Aorta (tissue), 5 donors: ENCODE data around the gene CERCAM. TPM values are rescaled to one million over a fixed set of nuclear protein-coding genes. Genes with fewer than 3 reads are reported as not detected.
A peak's percentile ranks its signal among the peaks of the same experiment; 100 is the strongest.

Source experiments
- ATAC-seq: fragments of 200-7000 bp; cut with Tn5 transposase; one replicate; pipeline ENCODE4 v1.9.1; 2022; ENCODE audit warnings: moderate library complexity; ENCODE audit not compliant: low FRiP score
- DNase-seq, 2 donors: peaks; one replicate each; pipeline ENCODE4 v3.0.0-alpha.2; 2020
- H3K27ac ChIP-seq, 2 donors: one replicate each; pipeline ENCODE4 v1.5.1; 2013; ENCODE audit warnings: low read length in 2 of 2, mild to moderate bottlenecking in 2 of 2, moderate library complexity in 2 of 2, control low read depth in 1 of 2, inconsistent platforms in 1 of 2, low read depth in 1 of 2
- H3K27me3 ChIP-seq, 2 donors: one replicate each; pipeline ENCODE4 v1.6.1; 2013; ENCODE audit warnings: control low read depth in 1 of 2, low read length in 1 of 2, mild to moderate bottlenecking in 1 of 2, moderate library complexity in 1 of 2; ENCODE audit not compliant: insufficient read depth in 2 of 2, control insufficient read depth in 1 of 2
- H3K36me3 ChIP-seq, 2 donors: one replicate each; pipeline ENCODE4 v1.6.1; 2013; ENCODE audit warnings: control low read depth in 1 of 2, low read length in 1 of 2, mild to moderate bottlenecking in 1 of 2; ENCODE audit not compliant: insufficient read depth in 2 of 2, control insufficient read depth in 1 of 2
- H3K4me1 ChIP-seq, 2 donors: one replicate each; pipeline ENCODE4 v1.6.1; 2013; ENCODE audit warnings: low read length in 2 of 2, control low read depth in 1 of 2, mild to moderate bottlenecking in 1 of 2, moderate library complexity in 1 of 2; ENCODE audit not compliant: insufficient read depth in 2 of 2, control insufficient read depth in 1 of 2
- H3K4me3 ChIP-seq, 2 donors: one replicate each; pipeline ENCODE4 v1.5.1; 2013; ENCODE audit warnings: low read length in 2 of 2, control low read depth in 1 of 2, mild to moderate bottlenecking in 1 of 2
- H3K9me3 ChIP-seq: one replicate; pipeline ENCODE4 v1.6.1; 2013; ENCODE audit warnings: mild to moderate bottlenecking, low read length; ENCODE audit not compliant: control insufficient read depth
- WGBS, 2 donors: extraction: QIAGEN DNeasy Blood & Tissue Kit; methylation state at CpG; one replicate each; pipeline ENCODE4 v1.1.7; 2013; 5-methylcytosine and 5-hydroxymethylcytosine counted together
- intact Hi-C, 2 donors: fragments of 100-400 bp; cut with DNase I; formaldehyde crosslinking; loops; one replicate each; pipeline versions ENCODE4 v1.14.2 to v1.15.0; 2022
- microRNA-seq, 2 donors: library from miRNA; unstranded; fragments of <30 nt; microRNA quantifications; one replicate each; pipeline ENCODE4 v1.2.0, GENCODE V29; 2020
- polyA plus RNA-seq, 2 donors: library from polyadenylated mRNA; stranded (reverse); fragments of 200-250 nt; gene quantifications; one replicate each; pipeline ENCODE4 v1.2.3, GENCODE V29; 2013
- total RNA-seq, 2 donors: library from RNA; stranded (reverse); fragmentation: NEBNext Ultra II Directional; extraction: Animal tissue kit (Norgen Biotek cat#: 25700); gene quantifications; one replicate each; pipeline ENCODE4 v1.2.1, GENCODE V29; 2021
- donor health status: healthy with polysubstance abuse.
- donor health status: Bipolar disorder and iron deficiency.
- donor health status: DM: no; HTN: no; CAD: no.
- donor health status: DM: no; HTN: no; CAD: no.
- donor health status: DM: yes; HTN: yes; CAD: no.

CERCAM gene
- total and polyA plus RNA-seq, 4 donors = 24.7 to 126 (median 55.7) TPM

DNA sequence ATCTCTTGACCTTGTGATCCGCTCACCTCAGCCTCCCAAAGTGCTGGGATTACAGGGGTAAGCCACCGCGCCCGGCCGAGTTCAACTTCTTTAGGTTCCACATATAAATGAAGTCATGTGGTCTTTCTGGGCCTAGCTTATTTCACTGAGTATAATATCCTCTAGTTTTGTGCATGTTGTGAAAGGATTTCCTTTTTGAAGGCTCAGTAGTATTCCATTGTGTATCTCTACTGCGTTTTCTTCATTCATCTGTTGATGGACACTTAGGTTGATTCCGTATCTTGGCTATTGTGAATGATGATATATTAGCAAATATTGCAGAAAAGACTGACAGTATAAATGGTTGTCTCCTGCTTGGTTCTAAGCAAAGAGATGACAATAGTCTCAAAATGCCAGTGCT is 55.2 kb downstream of the CERCAM start:
- Histone ChIP-seq H3K27me3 (no peaks in the 10 kb centered on the region), H3K4me3 (no peak overlapping the region), H3K36me3 (peaks cover 0 to 9% of the 10 kb centered on the region in 2 donors), H3K9me3 (no peaks in the 10 kb centered on the region), H3K4me1 (no peaks in the 10 kb centered on the region), H3K27ac (no peak overlapping the region)
- intact Hi-C loops = no loop called here
- DNase-seq = no peak
- ATAC-seq = no peak
- WGBS, 2 donors = 99% methylated on average over 7 of the region's 7 CpGs

DNA sequence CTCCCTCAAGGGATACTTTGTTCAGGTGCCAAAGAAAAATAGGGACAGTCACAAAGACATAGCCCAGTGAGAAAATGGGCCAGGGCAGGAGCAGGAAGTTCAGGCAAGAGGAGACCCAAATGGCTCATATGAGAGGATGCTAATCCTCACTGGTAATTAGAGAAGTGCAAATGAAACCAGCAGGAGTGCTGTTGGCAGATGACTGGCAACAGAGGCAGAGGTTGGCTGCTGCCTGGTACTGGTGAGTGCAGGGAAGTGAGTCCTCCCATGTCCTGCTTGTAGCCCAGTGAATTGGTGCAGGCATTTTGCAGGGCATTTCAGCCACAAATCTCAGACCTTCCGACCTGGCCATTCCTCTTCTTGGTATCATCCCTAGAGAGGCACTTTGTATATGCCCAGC is 58.6 kb downstream of the CERCAM start:
- H3K9me3 ChIP-seq = no peaks in the 10 kb centered on the region
- ATAC-seq (no peak), DNase-seq (peak in 1 of 2 donors; percentile 28)
- no peak overlapping the region for H3K4me3 ChIP-seq
- H3K27ac ChIP-seq = no peak overlapping the region
- no peaks in the 10 kb centered on the region for H3K4me1 ChIP-seq
- peaks cover 6 to 11% of the 10 kb centered on the region in 2 donors for H3K36me3 ChIP-seq
- WGBS, 2 donors = 94 to 95% methylated on average over 1 of the region's 1 CpG
- intact Hi-C loops = no loop called here
- no peaks in the 10 kb centered on the region for H3K27me3 ChIP-seq

GRCh38 chr9:128481561-128481960 is 60.9 kb downstream of the CERCAM start:
- Histone ChIP-seq H3K9me3 (no peaks in the 10 kb centered on the region), H3K36me3 (peaks cover 8 to 17% of the 10 kb centered on the region in 2 donors), H3K4me1 (no peaks in the 10 kb centered on the region), H3K4me3 (no peak overlapping the region), H3K27me3 (no peaks in the 10 kb centered on the region), H3K27ac (no peak overlapping the region)
- DNase-seq = peak in 1 of 2 donors; percentile 33
- intact Hi-C loops = no loop called here
- WGBS, 2 donors = 96 to 98% methylated on average over 10 of the region's 10 CpGs
- no peak for ATAC-seq

DNA sequence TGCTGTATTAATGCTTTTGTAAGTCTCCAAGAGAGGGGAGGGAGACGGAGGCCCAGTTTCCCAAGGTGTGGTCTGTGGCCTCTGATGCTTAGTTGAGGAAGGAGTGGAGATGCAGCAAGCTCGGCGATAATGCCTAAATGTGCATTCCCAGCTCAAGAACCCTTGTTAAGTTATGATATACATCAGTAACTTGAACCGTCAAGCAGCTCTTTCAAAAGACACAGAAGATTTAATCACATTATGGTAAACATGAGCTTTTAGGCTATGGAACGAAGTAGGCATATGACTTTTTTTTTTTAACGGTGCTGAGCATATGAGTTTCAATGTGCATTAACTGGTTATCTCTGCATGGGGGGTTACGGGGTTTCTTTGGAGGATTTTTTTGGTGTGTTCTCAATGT is 61.5 kb downstream of the CERCAM start:
- Histone ChIP-seq H3K36me3 (peaks cover 8 to 17% of the 10 kb centered on the region in 2 donors), H3K4me1 (no peaks in the 10 kb centered on the region), H3K27ac (no peak overlapping the region), H3K4me3 (no peak overlapping the region), H3K27me3 (no peaks in the 10 kb centered on the region), H3K9me3 (no peaks in the 10 kb centered on the region)
- WGBS, 2 donors = 95 to 97% methylated on average over 7 of the region's 7 CpGs
- intact Hi-C loops = no loop called here
- peak in 1 of 2 donors; percentile 25 for DNase-seq
- ATAC-seq = no peak

DNA sequence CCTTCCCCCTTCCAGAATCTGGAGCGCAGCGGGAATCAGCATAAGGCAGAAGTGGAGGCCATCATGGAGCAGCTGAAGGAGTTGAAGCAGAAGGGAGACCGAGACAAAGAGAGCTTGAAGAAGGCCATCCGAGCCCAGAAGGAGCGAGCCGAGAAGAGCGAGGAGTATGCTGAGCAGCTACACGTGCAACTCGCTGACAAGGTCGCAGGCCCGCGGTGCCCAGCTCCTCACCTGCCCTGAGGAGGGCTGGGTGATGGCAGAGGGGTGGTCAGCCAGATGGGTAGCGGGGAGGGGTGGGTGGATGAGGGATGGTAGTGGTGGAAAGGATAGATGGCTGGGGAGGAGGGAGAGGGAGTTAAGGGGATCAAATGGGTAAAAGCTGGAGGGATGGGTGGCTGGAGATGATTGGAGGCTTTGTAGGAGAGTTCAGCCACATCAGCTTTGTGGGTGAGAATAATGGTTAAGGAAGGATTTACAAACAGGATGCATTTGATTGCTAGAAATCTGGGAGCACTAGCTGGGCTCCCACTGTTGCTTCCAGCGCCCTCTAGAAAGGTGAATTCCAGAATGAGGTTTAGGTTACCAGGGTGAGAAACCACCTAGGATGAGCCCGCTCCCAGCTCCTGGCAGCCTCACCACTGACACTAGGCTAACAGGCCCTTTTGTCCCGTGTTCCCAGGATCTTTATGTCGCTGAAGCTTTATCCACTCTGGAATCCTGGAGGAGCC is 64.2 kb downstream of the CERCAM start:
- Histone ChIP-seq H3K4me3 (no peak overlapping the region), H3K27ac (no peak overlapping the region), H3K4me1 (no peaks in the 10 kb centered on the region), H3K27me3 (no peaks in the 10 kb centered on the region), H3K36me3 (peaks cover 8% of the 10 kb centered on the region in 2 donors), H3K9me3 (no peaks in the 10 kb centered on the region)
- ATAC-seq (no peak), DNase-seq (peak in 1 of 2 donors; percentile 58)
- 92 to 95% methylated on average over 17 of the region's 17 CpGs for WGBS, 2 donors
- intact Hi-C loops = no loop called here

DNA sequence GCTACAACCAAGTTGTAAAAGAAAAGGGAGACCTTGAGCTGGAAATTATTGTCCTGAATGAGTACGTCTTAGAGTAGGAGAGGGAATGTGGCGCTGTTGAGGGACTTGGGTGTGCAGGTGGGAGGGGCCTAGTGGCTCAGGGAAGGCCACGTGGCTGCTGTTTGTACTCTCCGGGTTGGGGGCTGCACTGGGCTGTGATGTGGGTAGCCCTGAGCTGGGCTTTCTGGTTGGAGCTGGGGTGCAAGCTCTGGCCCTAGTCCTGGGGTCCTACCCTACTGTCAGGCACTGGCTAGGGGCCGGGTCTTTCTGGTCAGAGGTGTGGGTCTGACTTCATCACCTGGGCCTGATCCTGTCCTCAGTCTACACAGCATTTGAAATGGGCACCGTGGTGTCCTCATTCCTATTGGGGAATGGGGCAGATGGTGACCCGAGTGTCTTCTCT is 64.8 kb downstream of the CERCAM start:
- WGBS, 2 donors = 79% methylated on average over 7 of the region's 7 CpGs
- Histone ChIP-seq H3K27me3 (no peaks in the 10 kb centered on the region), H3K27ac (no peak overlapping the region), H3K36me3 (peaks cover 8% of the 10 kb centered on the region in 2 donors), H3K4me3 (no peak overlapping the region), H3K4me1 (no peaks in the 10 kb centered on the region), H3K9me3 (no peaks in the 10 kb centered on the region)
- ATAC-seq (no peak), DNase-seq (peak in 1 of 2 donors; percentile 55)
- intact Hi-C loops = no loop called here

GRCh38 chr9:128486201-128486600 is 65.5 kb downstream of the CERCAM start:
- ATAC-seq = no peak
- Histone ChIP-seq H3K27me3 (no peaks in the 10 kb centered on the region), H3K4me1 (no peaks in the 10 kb centered on the region), H3K27ac (no peak overlapping the region), H3K4me3 (no peak overlapping the region), H3K36me3 (peaks cover 6 to 8% of the 10 kb centered on the region in 2 donors), H3K9me3 (no peaks in the 10 kb centered on the region)
- intact Hi-C loops = no loop called here
- peak in 1 of 2 donors; percentile 7 for DNase-seq

Small RNAs within 50 kb of the gene (microRNA-seq; reads per million reads assigned to microRNA genes)
- gene MIR219B = 0 reads per million in 2 donors

Other genes starting within 250 kb of the CERCAM start
- gene CIZ1, start 229.3 kb upstream of the CERCAM start, total RNA-seq = 100 to 1,000 TPM in 1 of 2 donors, 10 to 100 TPM in 1; 82.3 to 117 TPM
- 10 to 100 TPM; 38.4 to 67.2 TPM for gene CIZ1, start 229.3 kb upstream of the CERCAM start, polyA plus RNA-seq
- 100 to 1,000 TPM in 1 of 2 donors, 1 to 10 TPM in 1; 9.3 to 114 TPM for gene DNM1, start 217.5 kb upstream of the CERCAM start, total RNA-seq
- gene DNM1, start 217.5 kb upstream of the CERCAM start, polyA plus RNA-seq = 1 to 10 TPM in 1 of 2 donors, under 1 TPM in 1; 0.43 to 2.1 TPM
- 100 to 1,000 TPM; 163 to 172 TPM for gene GOLGA2, start 144.8 kb upstream of the CERCAM start, total RNA-seq
- 100 to 1,000 TPM in 1 of 2 donors, 10 to 100 TPM in 1; 84.9 to 118 TPM for gene GOLGA2, start 144.8 kb upstream of the CERCAM start, polyA plus RNA-seq
- gene SWI5, start 144.6 kb upstream of the CERCAM start, total RNA-seq = 10 to 100 TPM; 12.2 to 22.1 TPM
- gene SWI5, start 144.6 kb upstream of the CERCAM start, polyA plus RNA-seq = 10 to 100 TPM; 22.7 to 30.8 TPM
- 10 to 100 TPM; 11.8 to 14.3 TPM for gene TRUB2, start 98.4 kb upstream of the CERCAM start, total RNA-seq
- gene TRUB2, start 98.4 kb upstream of the CERCAM start, polyA plus RNA-seq = 10 to 100 TPM in 1 of 2 donors, 1 to 10 TPM in 1; 9.8 to 11.1 TPM
- gene COQ4, start 98.0 kb upstream of the CERCAM start, total RNA-seq = 10 to 100 TPM; 14.7 to 28.4 TPM
- gene COQ4, start 98.0 kb upstream of the CERCAM start, polyA plus RNA-seq = 10 to 100 TPM; 22.2 to 53.8 TPM
- 10 to 100 TPM; 13.3 to 15.3 TPM for gene SLC27A4, start 80.3 kb upstream of the CERCAM start, total RNA-seq
- gene SLC27A4, start 80.3 kb upstream of the CERCAM start, polyA plus RNA-seq = 10 to 100 TPM in 1 of 2 donors, 1 to 10 TPM in 1; 9.4 to 25.8 TPM
- 10 to 100 TPM; 34.0 to 37.8 TPM for gene URM1, start 49.5 kb upstream of the CERCAM start, total RNA-seq
- gene URM1, start 49.5 kb upstream of the CERCAM start, polyA plus RNA-seq = 10 to 100 TPM; 24.7 to 45.5 TPM
- 10 to 100 TPM; 25.1 to 28.9 TPM for gene ODF2, start 35.1 kb downstream of the CERCAM start, total RNA-seq
- 10 to 100 TPM in 1 of 2 donors, 1 to 10 TPM in 1; 2.9 to 23.6 TPM for gene ODF2, start 35.1 kb downstream of the CERCAM start, polyA plus RNA-seq
- 10 to 100 TPM; 13.5 to 17.3 TPM for gene GLE1, start 83.9 kb downstream of the CERCAM start, total RNA-seq
- gene GLE1, start 83.9 kb downstream of the CERCAM start, polyA plus RNA-seq = 10 to 100 TPM in 1 of 2 donors, 1 to 10 TPM in 1; 6.9 to 12.2 TPM
- 100 to 1,000 TPM; 384 to 504 TPM for gene SPTAN1, start 131.7 kb downstream of the CERCAM start, total RNA-seq
- 100 to 1,000 TPM in 1 of 2 donors, 10 to 100 TPM in 1; 94.4 to 237 TPM for gene SPTAN1, start 131.7 kb downstream of the CERCAM start, polyA plus RNA-seq
- 10 to 100 TPM in 1 of 2 donors, 1 to 10 TPM in 1; 9.0 to 15.3 TPM for gene DYNC2I2, start 236.0 kb downstream of the CERCAM start, total RNA-seq
- gene DYNC2I2, start 236.0 kb downstream of the CERCAM start, polyA plus RNA-seq = 10 to 100 TPM; 20.2 to 55.3 TPM